Left lung (tissue), 10 donors: Measurements from ENCODE around the gene HSPA12A. TPM values are rescaled to one million over a fixed set of nuclear protein-coding genes. Genes with fewer than 3 reads are reported as not detected.

Source experiments
- ATAC-seq: fragments of 200-7000 bp; cut with Tn5 transposase; one replicate; pipeline ENCODE4 v1.9.1; 2020; ENCODE audit warnings: moderate library complexity
- DNase-seq, 4 donors: peaks; one replicate each; pipeline ENCODE4 v3.0.0-alpha.2; 2013 to 2020
- H3K27ac ChIP-seq, 2 donors: fragments of 200-600 bp; sonication (generic) in 1 of 2; one replicate each; pipeline versions ENCODE4 v1.5.0 to v1.8.0; 2020 to 2021
- H3K27me3 ChIP-seq, 2 donors: fragments of 200-600 bp; sonication (generic) in 1 of 2; one replicate each; pipeline versions ENCODE4 v1.5.0 to v1.8.0; 2020 to 2021
- H3K36me3 ChIP-seq, 2 donors: fragments of 200-600 bp; sonication (generic) in 1 of 2; one replicate each; pipeline versions ENCODE4 v1.5.0 to v1.8.0; 2020 to 2021
- H3K4me1 ChIP-seq, 2 donors: fragments of 200-600 bp; one replicate each; pipeline ENCODE4 v1.8.0; 2021
- H3K4me3 ChIP-seq, 2 donors: fragments of 200-600 bp; sonication (generic) in 1 of 2; one replicate each; pipeline versions ENCODE4 v1.5.0 to v1.8.0; 2020 to 2021; ENCODE audit warnings: mild to moderate bottlenecking in 1 of 2
- H3K9me3 ChIP-seq, 2 donors: fragments of 200-600 bp; sonication (generic) in 1 of 2; one replicate each; pipeline versions ENCODE4 v1.5.0 to v1.8.0; 2020 to 2021
- CTCF ChIP-seq, 2 donors: fragments of 200-600 bp; sonication (generic) in 1 of 2; IDR thresholded peaks; one replicate each; pipeline versions ENCODE4 v1.5.0 to v1.8.0; 2021; ENCODE audit warnings: antibody characterized with exemption in 2 of 2
- intact Hi-C, 2 donors: fragments of 100-400 bp; cut with DNase I; formaldehyde crosslinking; loops; one replicate each; pipeline versions ENCODE4 v1.11.2 to v1.14.2; 2022
- polyA plus RNA-seq, 6 donors: library from polyadenylated mRNA; unstranded; fragments of 120-200 nt; gene quantifications; one replicate each; pipeline ENCODE4 v1.2.1, GENCODE V29; 2013; ENCODE audit not compliant: insufficient read length in 6 of 6
- total RNA-seq, 2 donors: library from RNA; stranded (reverse); fragmentation: NEBNext Ultra II Directional; extraction: Animal tissue kit (Norgen Biotek cat#: 25700); gene quantifications; one replicate each; pipeline ENCODE4 v1.2.1, GENCODE V29; 2021
- donor health status: DM: no; HTN: yes; CAD: no.
- donor health status: DM: no; HTN: no; CAD: no.

Gene HSPA12A
- total and polyA plus RNA-seq, 8 donors: 9.1 to 13.5 (median 12.0) TPM

GRCh38 chr10:116697816-116698215 lies 44.5 kb downstream of the HSPA12A start:
- H3K27ac ChIP-seq: no peak overlapping the region
- no peak for ATAC-seq
- intact Hi-C loops: no loop called here
- H3K4me3 ChIP-seq: no peak overlapping the region
- no peaks in the 10 kb centered on the region for H3K36me3 ChIP-seq
- no peak for DNase-seq
- TF ChIP-seq CTCF (IDR thresholded peaks at IDR 0.05): no peak
- no peaks in the 10 kb centered on the region for H3K9me3 ChIP-seq
- no peaks in the 10 kb centered on the region for H3K4me1 ChIP-seq
- no peaks in the 10 kb centered on the region for H3K27me3 ChIP-seq

- no peaks in the 10 kb centered on the region for H3K27me3 ChIP-seq
- DNase-seq (no peak), ATAC-seq (no peak)
- no peaks in the 10 kb centered on the region for H3K4me1 ChIP-seq
- no peaks in the 10 kb centered on the region for H3K36me3 ChIP-seq
- no peak for TF ChIP-seq CTCF (IDR thresholded peaks at IDR 0.05)
- no peak overlapping the region for H3K27ac ChIP-seq
- H3K4me3 ChIP-seq: no peak overlapping the region
- H3K9me3 ChIP-seq: no peaks in the 10 kb centered on the region
- intact Hi-C loops: no loop called here
Observed at GRCh38 chr10:116696919-116697318, 45.4 kb downstream of the HSPA12A start.

- no peak for DNase-seq
- intact Hi-C loops: no loop called here
Observed at GRCh38 chr10:116694927-116695268, 47.5 kb downstream of the HSPA12A start.

GRCh38 chr10:116694243-116694926 lies 48.0 kb downstream of the HSPA12A start:
- intact Hi-C loops: no loop called here
- DNase-seq (peak in 1 of 4 donors; percentile 38), ATAC-seq (peak; percentile 86)
- Histone ChIP-seq H3K4me1 (peaks cover 0 to 6% of the 10 kb centered on the region in 2 donors), H3K4me3 (no peak overlapping the region), H3K9me3 (no peaks in the 10 kb centered on the region), H3K27me3 (no peaks in the 10 kb centered on the region), H3K27ac (no peak overlapping the region), H3K36me3 (no peaks in the 10 kb centered on the region)
- no peak for TF ChIP-seq CTCF (IDR thresholded peaks at IDR 0.05)

More at GRCh38 chr10:116694927-116695268, 47.5 kb downstream of the HSPA12A start:
- Histone ChIP-seq H3K27ac (no peak overlapping the region), H3K36me3 (no peaks in the 10 kb centered on the region), H3K4me1 (peaks cover 0 to 6% of the 10 kb centered on the region in 2 donors), H3K9me3 (no peaks in the 10 kb centered on the region), H3K4me3 (no peak overlapping the region), H3K27me3 (no peaks in the 10 kb centered on the region)
- TF ChIP-seq CTCF (IDR thresholded peaks at IDR 0.05): no peak
- no peak for ATAC-seq

GRCh38 chr10:116692225-116692624 lies 50.1 kb downstream of the HSPA12A start:
- intact Hi-C loops: no loop called here
- Histone ChIP-seq H3K36me3 (no peaks in the 10 kb centered on the region), H3K27me3 (peaks cover 0 to 5% of the 10 kb centered on the region in 2 donors), H3K27ac (peak overlapping the region in 1 of 2 donors; percentile 42), H3K9me3 (no peaks in the 10 kb centered on the region), H3K4me1 (peaks cover 0 to 8% of the 10 kb centered on the region in 2 donors), H3K4me3 (no peak overlapping the region)
- ATAC-seq (no peak), DNase-seq (no peak)
- TF ChIP-seq CTCF (IDR thresholded peaks at IDR 0.05): no peak
